HL-60/S4 treated with retinoic acid at 250 ng/mL for 4 days and 3 days (cell line): ENCODE measurements around the gene RFX1.

ENCODE experiments used
- in situ Hi-C: fragments of 300-500 bp; cut with MboI; formaldehyde crosslinking; loops from 2 replicates; pipeline ENCODE4 v1.7.0; 2022; ENCODE audit warnings: low sequenced_read_pairs

The RFX1 gene

GRCh38 chr19:13914777-13915176 lies 91.3 kb downstream of the RFX1 start:
- in situ Hi-C loops: no loop called here

DNA sequence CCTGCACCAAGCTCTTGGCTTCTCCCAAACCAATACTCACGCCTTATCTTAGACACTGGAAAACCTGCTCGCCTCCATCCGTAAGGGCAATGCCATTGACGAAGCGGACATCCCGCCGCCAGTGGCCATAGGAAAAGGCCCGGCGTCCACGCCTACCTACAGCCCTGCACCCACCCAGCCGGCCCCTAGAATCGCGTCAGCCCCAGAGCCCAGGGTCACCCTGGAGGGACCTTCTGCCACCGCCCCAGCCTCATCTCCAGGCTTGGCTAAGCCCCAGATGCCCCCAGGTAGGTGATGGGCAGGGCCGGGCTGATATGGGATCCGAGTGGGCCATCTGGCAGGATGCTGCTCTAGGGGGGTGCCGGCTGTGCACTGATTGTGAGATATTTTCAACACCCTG lies 92.8 kb downstream of the RFX1 start:
- in situ Hi-C loops: no loop called here
